Bronchial epithelial cell (primary cell): ENCODE data around the gene AAK1. TPM values are rescaled to one million over a fixed set of nuclear protein-coding genes. Genes with fewer than 3 reads are reported as not detected.

Experiments
- DNase-seq: peaks from one replicate; pipeline ENCODE4 v3.0.0-alpha.2; 2010; ENCODE audit warnings: low read depth
- FAIRE-seq: peaks from 2 replicates; lab custom pipeline; 2011; peaks lifted over from hg19 to GRCh38; lab: Jason Lieb, UNC
- H3K27me3 ChIP-seq: 2 replicates; pipeline ENCODE4 v1.5.1; 2011; ENCODE audit warnings: low read length; ENCODE audit not compliant: control insufficient read depth, insufficient read depth
- H3K36me3 ChIP-seq: 2 replicates; pipeline ENCODE4 v1.5.1; 2011; ENCODE audit warnings: low read length; ENCODE audit not compliant: control insufficient read depth, insufficient read depth
- H3K4me3 ChIP-seq: 2 replicates; pipeline ENCODE4 v1.5.1; 2011; ENCODE audit warnings: mild to moderate bottlenecking, low read depth, low read length, control low read depth
- total RNA-seq: library from RNA; depleted of rRNA; stranded (reverse); fragments of >200 nt; gene quantifications from 2 replicates; pipeline ENCODE4 v1.2.1, GENCODE V29; 2014
- TF ChIP-seq, protein P1 (sequence below): IDR thresholded peaks from 2 replicates; pipeline ENCODE4 v1.5.1; 2011; ENCODE audit warnings: mild to moderate bottlenecking, moderate library complexity, low read length, control low read depth, inconsistent platforms; ENCODE audit not compliant: insufficient read depth, severe bottlenecking

Gene AAK1
- total RNA-seq, 1 donor from 2014 or later = 17.9 TPM

GRCh38 chr2:69572641-69573040, 70.9 kb downstream of the AAK1 start:
- DNase-seq (peak; percentile 38), FAIRE-seq (no peak)
- no peaks in the 10 kb centered on the region for H3K36me3 ChIP-seq
- no peaks in the 10 kb centered on the region for H3K27me3 ChIP-seq
- TF ChIP-seq, protein P1, sequence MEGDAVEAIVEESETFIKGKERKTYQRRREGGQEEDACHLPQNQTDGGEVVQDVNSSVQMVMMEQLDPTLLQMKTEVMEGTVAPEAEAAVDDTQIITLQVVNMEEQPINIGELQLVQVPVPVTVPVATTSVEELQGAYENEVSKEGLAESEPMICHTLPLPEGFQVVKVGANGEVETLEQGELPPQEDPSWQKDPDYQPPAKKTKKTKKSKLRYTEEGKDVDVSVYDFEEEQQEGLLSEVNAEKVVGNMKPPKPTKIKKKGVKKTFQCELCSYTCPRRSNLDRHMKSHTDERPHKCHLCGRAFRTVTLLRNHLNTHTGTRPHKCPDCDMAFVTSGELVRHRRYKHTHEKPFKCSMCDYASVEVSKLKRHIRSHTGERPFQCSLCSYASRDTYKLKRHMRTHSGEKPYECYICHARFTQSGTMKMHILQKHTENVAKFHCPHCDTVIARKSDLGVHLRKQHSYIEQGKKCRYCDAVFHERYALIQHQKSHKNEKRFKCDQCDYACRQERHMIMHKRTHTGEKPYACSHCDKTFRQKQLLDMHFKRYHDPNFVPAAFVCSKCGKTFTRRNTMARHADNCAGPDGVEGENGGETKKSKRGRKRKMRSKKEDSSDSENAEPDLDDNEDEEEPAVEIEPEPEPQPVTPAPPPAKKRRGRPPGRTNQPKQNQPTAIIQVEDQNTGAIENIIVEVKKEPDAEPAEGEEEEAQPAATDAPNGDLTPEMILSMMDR = no peak
- H3K4me3 ChIP-seq = no peak overlapping the region

GRCh38 chr2:69571189-69571588, 72.3 kb downstream of the AAK1 start:
- H3K27me3 ChIP-seq = no peaks in the 10 kb centered on the region
- DNase-seq (no peak), FAIRE-seq (no peak)
- H3K36me3 ChIP-seq = no peaks in the 10 kb centered on the region
- H3K4me3 ChIP-seq = no peak overlapping the region
- TF ChIP-seq, protein P1 = no peak

DNA sequence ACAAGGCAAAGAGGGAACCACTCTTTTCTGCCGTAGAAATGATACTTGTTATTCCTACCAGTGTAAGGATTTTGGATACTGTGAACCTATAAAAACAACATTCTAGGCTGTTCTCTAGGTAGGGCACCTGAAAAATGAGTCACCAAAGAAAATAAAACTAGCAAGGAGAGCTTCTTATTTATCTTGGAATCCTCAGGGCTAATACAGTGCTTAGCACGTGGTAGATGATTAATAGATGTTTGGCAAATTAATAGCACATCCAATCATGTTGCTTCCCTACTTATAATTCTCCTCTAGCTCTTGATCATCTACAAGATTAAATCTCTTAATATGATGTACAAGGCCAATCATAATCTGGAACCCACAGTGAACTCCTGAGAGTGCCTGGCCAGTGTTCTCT, 73.1 kb downstream of the AAK1 start:
- Histone ChIP-seq H3K36me3 (no peaks in the 10 kb centered on the region), H3K27me3 (no peaks in the 10 kb centered on the region), H3K4me3 (no peak overlapping the region)
- TF ChIP-seq, protein P1 = no peak
- DNase-seq = peak; percentile 91
- no peak for FAIRE-seq

DNA sequence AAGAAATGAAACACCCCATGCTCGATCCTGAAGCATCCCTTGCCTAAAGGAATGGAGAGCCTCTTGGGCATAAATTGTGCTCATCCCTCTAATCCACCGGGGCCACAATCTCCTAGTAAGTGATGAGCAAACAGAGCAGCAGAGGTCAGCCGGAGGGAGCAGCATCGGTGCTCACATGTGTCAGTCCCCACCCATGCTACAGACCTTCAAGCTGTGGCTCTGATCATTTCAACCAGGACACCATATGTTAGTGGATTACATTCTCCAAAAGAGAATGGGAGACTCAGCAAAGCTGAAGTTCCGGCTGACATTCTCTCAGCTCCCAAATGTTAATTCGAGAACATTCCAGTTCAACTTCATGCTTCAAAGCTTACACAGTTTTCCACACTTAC, 75.6 kb downstream of the AAK1 start:
- Histone ChIP-seq H3K27me3 (no peaks in the 10 kb centered on the region), H3K36me3 (no peaks in the 10 kb centered on the region), H3K4me3 (no peak overlapping the region)
- no peak for DNase-seq
- TF ChIP-seq, protein P1 = no peak
- FAIRE-seq = no peak

DNA sequence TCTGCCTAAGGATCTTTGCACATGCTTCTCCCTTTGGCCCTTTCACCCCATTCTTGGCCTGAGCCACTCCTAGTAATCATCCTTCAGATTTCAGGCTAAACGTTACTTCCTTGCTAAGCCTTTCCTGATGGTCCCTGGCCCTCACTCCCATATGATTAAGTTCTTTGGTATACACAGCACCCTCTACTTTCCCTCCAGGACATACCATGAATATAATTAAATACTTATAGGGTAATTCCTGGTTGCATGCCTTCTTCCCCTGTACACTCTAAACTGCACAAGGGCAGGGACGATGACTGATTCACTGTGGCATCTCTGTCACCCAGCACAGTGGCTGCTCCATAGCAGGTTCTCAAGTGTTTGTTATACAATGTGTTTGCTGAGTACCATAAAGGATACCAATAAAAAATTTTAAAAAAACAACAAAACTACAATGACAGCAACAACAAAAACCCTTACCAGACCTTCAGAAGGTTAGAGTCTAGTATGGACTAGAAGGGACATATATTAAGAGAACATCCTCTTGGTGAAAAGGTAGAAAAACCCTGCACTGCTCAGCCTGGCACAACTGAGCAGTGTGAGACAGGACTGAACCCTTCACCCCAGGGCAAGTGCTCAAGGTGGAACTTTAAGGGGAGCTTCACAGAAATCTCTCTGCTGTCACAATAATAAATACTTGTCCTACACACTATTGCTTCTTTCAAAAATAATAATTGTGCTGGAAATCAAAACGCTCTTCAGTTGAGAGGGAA, 76.2 kb downstream of the AAK1 start:
- Histone ChIP-seq H3K4me3 (no peak overlapping the region), H3K27me3 (no peaks in the 10 kb centered on the region), H3K36me3 (no peaks in the 10 kb centered on the region)
- TF ChIP-seq, protein P1 = no peak
- DNase-seq (peak; percentile 61), FAIRE-seq (no peak)

GRCh38 chr2:69566669-69567068, 76.9 kb downstream of the AAK1 start:
- no peak for DNase-seq
- H3K27me3 ChIP-seq = no peaks in the 10 kb centered on the region
- no peak overlapping the region for H3K4me3 ChIP-seq
- no peak for FAIRE-seq
- no peaks in the 10 kb centered on the region for H3K36me3 ChIP-seq
- TF ChIP-seq, protein P1 = no peak
